Stimulated activated naive CD8-positive, alpha-beta T cell treated with anti-CD3 and anti-CD28 coated beads, Interleukin-15, Interleukin-2, amounts not matched to agents 100 U/mL and 50 U/mL, for 24 hours (primary cell): Measurements from ENCODE around the gene PDE4D.
"Not testable (repeated sequence)": the region's sequence is repeated elsewhere in the genome, so short reads cannot be mapped to it uniquely, and the experiment has no call there.

Experiments used
- ATAC-seq: fragments of 150-1000 bp; cut with Tn5 transposase; one replicate; pipeline ENCODE4 v1.10.0; 2021
- DNase-seq: peaks from one replicate; pipeline ENCODE4 v3.0.0; 2021

The PDE4D gene

GRCh38 chr5:59698207-59699178 is 195.0 kb downstream of the PDE4D start:
- ATAC-seq, result no peak
- DNase-seq, result no peak

DNA sequence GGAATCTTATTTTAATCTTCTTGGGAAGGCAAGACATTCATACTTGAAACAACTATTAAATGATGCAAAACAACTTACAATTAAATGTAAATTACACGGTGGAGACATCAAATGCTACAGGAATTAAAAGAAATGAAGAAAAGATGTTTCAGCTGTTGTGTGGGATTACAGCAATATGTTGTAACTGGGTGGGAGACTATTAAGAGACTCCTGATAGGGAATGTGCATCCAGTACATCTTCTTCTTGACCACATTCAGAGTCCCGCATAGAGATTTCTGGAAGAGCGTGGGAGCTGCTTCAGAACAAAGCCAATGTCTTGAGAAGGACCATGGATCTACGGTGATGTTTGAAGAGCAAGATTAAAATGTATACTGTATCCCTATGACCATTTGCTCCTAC is 199.1 kb downstream of the PDE4D start:
- no peak for DNase-seq
- no peak for ATAC-seq

DNA sequence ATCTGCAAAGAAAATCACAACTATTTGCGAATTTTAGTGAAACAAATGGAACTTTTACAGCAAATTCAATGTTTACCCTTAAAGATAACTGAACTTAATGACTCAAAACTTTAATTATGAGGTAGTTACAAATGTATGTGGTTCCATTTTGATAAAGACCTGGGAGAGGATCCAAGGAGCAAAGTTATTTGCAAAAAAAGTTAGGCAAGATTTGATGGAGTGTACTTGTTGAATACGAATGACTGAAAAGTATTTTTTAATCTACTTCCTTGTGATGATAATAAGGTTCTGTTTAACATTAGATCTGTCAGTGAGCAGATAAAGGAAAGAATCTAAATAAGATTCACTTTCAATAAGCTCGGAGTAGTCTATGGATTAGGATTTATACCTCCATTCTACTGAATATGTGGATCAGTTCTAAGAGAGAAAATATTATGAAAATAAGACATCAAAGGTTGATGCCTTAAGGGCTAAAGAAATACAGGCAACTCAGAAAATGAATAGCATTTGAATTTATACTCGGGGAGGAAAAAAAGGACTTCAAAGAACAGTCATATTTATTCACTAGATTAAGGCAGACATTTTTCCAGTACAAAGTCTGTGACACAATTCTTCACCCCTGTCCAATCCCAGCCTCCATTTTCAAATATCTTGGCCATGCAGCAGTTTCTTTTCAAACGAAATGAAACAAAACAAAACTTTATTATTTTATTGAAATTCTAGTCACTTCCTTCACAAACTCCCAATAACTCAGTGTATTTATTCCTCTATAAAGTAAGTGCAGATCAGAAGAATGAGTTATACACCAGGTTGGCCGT is 199.8 kb downstream of the PDE4D start:
- ATAC-seq, result no peak
- no peak for DNase-seq

GRCh38 chr5:59685793-59686192 is 207.7 kb downstream of the PDE4D start:
- no peak for DNase-seq

GRCh38 chr5:59685191-59685530 is 208.4 kb downstream of the PDE4D start:
- ATAC-seq (no peak), DNase-seq (no peak)

More at GRCh38 chr5:59685793-59686192, 207.7 kb downstream of the PDE4D start:
- no peak for ATAC-seq

- DNase-seq (no peak), ATAC-seq (no peak)
Measured at GRCh38 chr5:59684388-59685190, 208.9 kb downstream of the PDE4D start.

- DNase-seq (no peak), ATAC-seq (no peak)
Measured at GRCh38 chr5:59683311-59683710, 210.2 kb downstream of the PDE4D start.

- no peak for DNase-seq
- no peak for ATAC-seq
Measured at GRCh38 chr5:59682542-59682941, 211.0 kb downstream of the PDE4D start.

GRCh38 chr5:59678943-59679342 is 214.6 kb downstream of the PDE4D start:
- DNase-seq, result no peak
- ATAC-seq, result no peak

DNA sequence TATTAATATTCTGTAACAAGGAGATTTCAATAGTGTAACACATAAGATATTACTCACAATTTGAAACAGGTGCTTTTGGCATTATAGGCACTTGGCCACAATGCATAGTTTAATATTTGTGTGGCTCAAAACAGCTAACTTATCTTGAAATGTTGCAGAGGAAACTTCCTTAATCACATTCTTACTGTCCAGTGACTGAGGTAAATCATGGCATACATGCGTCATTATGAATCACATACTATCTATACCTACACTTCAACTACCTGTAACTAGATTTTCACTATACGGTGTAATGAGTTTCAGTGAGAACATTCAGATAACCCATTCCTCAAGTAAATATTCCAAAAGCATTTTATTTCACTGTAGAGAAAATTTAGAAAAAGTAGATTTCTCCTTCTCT is 218.8 kb downstream of the PDE4D start:
- DNase-seq (no peak), ATAC-seq (no peak)

DNA sequence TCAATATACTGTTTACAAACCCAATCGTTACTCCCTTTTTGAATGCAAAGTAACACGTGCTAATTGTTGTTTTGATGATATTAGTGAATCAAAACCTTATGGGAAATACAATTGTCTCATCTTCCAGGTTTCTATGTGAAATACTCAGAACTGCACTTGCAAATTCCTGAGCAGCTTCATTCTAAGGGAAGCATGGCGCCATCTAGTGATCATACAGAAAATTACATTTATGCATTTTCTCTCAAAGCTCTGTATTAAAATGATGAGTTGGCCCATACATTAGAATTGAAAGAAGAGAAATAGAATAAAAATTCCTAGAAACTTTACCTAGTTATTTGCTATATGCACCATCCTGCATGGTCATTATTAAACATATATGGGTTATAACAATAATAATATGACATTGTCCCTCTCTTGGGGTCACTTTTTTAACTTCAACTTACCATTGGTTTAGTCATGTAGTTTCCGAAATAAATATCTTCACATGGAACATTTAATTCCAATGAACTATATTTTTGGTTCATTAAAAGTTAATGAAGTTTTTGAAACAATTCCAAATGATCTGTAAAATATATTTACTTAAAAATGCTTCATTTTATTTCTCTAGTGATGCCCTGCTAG is 220.0 kb downstream of the PDE4D start:
- ATAC-seq (no peak), DNase-seq (no peak)

GRCh38 chr5:59666440-59667068 is 227.0 kb downstream of the PDE4D start:
- ATAC-seq (no peak), DNase-seq (no peak)

DNA sequence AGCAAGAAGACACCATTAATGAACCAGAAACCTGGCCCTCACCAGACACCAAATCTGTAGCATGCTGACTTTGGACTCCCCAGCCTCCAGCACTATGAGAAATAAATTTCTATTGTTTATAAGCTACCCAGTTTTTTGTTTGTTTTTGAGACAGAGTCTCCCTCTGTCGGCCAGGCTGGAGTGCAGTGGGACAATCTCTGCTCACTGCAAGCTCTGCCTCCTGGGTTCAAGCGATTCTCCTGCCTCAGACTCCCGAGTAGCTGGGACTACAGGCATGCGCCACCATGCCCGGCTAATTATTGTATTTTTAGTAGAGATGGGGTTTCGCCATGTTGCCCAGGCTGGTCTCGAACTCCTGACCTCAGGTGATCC is 227.7 kb downstream of the PDE4D start:
- DNase-seq, ATAC-seq: not testable (repeated sequence)

DNA sequence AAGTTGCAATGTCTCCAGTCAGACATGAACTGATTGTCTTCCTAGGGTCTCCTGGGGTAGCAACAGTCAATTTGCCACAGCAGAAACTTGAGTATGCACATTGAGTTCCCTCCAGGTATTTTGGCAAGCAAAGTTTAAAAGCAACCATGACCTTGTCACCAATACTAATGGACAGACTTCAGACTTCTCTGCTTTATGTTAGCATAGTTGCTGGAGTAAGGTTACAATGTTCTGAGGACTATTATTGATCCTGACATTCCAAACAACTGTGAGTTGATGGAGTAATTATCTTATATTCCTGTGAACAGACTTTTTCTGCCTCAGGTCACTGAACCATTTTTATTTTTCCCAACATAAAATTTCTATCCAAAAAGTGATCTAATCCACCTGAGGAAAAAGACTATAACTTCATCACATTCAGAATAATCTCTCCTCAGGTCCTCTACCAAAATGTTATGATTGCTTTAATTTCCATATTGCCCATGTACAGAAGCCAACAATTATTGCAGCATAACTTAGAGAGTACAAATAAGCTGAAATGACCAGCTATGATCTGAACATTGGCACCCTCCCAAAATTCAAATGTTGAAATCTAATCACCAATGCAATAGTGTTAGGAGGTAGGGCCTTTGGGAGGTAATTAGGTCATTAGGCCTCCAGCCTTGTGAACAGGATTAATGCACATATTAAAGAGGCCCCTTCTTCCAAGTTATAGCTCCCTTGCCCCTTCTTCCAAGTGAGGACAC is 228.3 kb downstream of the PDE4D start:
- no peak for DNase-seq
- ATAC-seq, result no peak

DNA sequence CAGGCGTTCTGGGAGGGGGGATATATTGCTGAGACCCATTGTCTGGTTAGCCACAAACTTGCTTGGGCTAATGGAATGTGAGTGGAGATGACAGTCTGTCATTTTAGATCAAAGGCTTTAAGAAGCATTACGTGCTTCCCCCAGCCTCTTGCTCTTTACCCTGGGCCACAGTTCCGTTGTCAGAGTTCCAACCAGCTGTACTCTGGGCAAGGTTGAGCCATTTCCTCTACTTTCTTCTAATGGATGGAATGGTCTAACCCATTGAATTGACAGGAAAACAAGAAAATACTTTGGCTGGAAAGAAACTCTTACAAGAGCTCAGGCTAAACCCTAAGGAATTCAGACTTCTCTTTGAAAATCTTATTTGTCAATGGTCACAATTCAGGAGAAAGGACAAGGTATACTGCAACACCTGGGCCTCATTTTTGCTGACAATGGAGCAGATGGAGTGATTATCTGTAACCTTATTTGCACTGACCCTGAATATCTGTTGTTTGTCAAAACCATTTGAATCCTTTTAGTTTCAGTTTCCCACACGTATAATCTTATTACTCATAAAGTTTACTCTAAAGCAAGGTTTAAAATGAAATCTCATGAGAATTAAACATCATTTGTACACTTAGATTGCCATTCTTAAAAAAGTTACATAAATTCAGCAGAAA is 231.4 kb downstream of the PDE4D start:
- DNase-seq (no peak), ATAC-seq (no peak)

DNA sequence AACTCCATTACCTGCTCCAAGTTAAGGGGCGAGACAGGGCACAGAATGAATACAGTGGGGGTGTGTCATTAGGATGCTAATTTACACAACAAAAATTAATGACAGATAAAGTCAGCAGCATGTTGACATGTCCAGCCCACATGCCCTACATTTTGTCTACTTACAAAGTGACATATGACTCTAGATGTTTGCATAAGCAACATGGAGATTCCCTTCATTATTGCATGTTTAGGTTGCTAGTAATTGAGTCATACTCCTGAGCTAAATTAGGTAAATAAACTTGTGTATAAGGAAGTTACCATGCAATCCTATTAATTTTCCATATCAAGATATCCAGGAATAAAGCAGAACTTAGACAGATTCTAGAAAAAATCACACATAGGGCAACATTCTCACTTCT is 232.2 kb downstream of the PDE4D start:
- DNase-seq, result no peak
- ATAC-seq, result no peak

DNA sequence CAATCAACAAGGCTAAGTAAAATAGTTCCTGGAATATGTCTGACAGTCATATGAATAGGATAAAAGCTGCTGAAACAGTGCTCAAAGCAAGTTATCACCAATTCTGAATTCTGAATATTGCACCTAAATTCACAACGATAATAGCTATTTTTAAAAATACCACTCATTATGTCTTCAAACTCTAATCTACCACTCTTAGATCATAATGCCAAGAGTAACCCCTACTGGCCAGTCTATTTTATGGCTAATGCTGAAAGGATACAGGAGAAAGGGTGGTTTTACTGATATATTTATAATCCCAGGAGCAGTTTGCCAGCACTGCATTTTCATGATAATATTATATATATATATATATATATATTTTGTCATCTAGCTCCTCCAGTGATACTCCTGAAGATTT is 232.8 kb downstream of the PDE4D start:
- ATAC-seq, result no peak
- DNase-seq, result no peak

GRCh38 chr5:59656351-59657254 is 236.9 kb downstream of the PDE4D start:
- ATAC-seq, result no peak

GRCh38 chr5:59655693-59656309 is 237.7 kb downstream of the PDE4D start:
- ATAC-seq (no peak), DNase-seq (no peak)

More at GRCh38 chr5:59656351-59657254, 236.9 kb downstream of the PDE4D start:
- DNase-seq, result no peak
